Measurements from ENCODE around the gene ESPL1.

Gene ESPL1

DNA sequence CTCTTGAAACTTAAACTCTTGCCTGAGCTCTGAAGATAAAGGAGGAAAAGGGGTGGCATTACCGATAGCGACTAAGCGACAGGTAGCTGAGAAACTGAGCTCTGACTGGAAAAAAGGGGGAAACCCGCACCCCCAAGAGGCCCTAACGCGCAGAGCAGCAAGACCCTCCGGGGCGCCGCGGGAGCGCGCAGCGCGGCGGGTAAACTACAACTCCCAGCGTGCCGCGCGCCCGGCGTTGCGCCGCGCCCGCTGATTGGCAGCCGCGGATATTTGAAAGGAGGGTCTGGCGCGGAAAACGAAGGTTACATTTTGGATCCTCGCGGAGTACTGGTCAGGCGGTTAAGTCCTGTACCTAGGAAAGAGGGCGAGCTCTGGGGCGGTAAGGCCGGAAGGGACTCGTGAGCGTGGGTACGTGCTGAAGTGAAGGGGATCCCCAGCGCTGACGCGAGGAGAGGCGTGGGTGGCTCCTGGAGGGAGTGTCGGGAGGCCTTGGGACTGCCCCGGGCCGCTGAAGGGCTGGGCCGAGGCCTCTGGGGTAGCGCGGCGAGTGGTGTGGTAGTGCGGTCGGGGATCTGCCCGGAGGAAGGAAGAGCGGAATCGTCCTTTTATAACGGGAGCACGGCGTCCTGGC is at the start of gene ESPL1:
Gene ESPL1 (plus strand): TSS at position 301 of the 631 bp plus-strand sequence. CDS start 468 bp downstream, outside the sequence.
- peak within 1 kb of the TSS; percentile 68 for H3K27ac ChIP-seq
- no peaks in the 10 kb centered on the region for H3K9me3 ChIP-seq
- no peaks in the 10 kb centered on the region for H3K27me3 ChIP-seq
- peak within 1 kb of the TSS; percentile 83 for H3K9ac ChIP-seq
- H3K4me2 ChIP-seq = peak within 1 kb of the TSS; percentile 81
- peaks cover 42% of the 10 kb centered on the region for H3K36me3 ChIP-seq
- H3K4me3 ChIP-seq = peak within 1 kb of the TSS; percentile 74
- H3K4me1 ChIP-seq = peaks cover 44% of the 10 kb centered on the region
- 0 out of 2 replicates have a peak, but pooled peaks cover 7% of the 10 kb centered on the region for H4K20me1 ChIP-seq
- no peak for TF ChIP-seq Cebpa-rat (IDR thresholded peaks at IDR 0.05)

DNA sequence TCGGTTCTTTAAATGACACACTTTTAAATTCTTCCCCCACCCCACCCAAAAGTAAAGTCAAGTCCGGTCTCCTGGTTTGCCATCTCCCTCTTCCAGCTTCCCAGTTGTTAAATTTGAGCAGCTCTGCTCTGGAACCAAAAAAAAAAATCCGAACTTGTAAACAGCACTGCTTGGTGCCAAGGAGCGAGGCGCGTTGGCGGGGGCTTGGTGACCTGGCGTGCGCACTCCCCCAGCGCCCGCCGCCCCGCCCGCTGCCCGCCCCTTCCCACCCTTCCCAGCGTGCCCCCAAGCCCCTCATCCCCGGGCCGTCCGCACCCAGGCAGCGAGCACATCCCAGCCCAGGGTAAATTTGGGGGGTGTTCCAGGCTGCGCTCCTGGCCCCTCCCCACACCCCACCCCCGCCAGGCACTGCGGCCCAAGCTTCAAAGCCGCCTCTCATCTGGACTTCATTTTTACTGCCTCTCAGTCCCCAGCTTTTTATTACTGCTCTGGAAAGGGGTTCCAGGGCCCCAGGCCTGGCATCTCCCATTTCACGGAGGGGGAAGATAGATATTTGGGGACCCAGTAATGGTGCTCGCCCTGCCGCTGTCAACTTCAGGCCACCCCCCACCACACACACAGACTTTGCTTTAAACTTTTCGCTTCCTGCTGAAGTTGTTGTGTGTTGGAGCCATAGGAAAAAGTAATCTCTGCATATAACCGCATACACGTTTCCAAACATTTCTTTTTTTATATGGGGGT is 49.4 kb upstream of the ESPL1 start:
- peaks cover 5% of the 10 kb centered on the region; the same call in 1 of the 2 replicates for H4K20me1 ChIP-seq
- H3K4me1 ChIP-seq = peaks cover 77% of the 10 kb centered on the region
- no peak for TF ChIP-seq Cebpa-rat (IDR thresholded peaks at IDR 0.05)
- H3K4me2 ChIP-seq = peak overlapping the region; percentile 93
- H3K9me3 ChIP-seq = no peaks in the 10 kb centered on the region
- H3K4me3 ChIP-seq = peak overlapping the region; percentile 74
- peak overlapping the region; percentile 77 for H3K9ac ChIP-seq
- no peaks in the 10 kb centered on the region for H3K27me3 ChIP-seq
- 0 out of 2 replicates have a peak, but pooled peaks cover 2% of the 10 kb centered on the region for H3K36me3 ChIP-seq
- no peak overlapping the region for H3K27ac ChIP-seq

DNA sequence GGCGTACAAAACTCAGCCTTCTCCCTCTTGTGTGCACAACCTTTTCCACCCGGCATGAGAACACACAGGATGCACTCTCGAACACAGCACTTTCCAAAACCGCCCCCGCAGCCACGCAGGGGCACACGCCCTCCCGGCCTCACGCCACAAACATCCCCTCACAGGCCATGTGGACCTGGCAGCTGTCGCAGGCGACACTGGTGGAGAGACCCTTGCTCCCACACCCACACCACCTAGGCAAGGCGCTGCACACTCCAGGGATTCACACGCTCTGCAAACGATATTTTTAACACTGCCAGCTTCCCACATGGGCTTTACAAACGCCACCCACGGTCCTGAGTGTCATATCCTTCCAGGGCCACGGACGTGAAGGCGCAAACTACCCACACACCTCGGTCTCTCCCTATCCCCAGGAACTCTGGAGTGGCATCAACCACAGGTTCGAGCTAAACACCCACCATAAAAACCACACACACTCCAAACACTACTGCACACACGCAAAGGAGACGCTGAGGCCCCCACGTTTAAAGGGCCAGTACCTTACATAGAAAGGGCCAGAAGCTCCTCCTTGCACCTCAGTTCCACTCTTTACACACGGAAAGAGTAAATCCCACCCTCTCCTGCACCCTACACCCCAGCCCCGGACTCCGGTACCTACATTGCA is 48.7 kb upstream of the ESPL1 start:
- Histone ChIP-seq H3K9me3 (no peaks in the 10 kb centered on the region), H3K4me3 (peak overlapping the region; percentile 74), H3K4me2 (peak overlapping the region; percentile 93), H4K20me1 (peaks cover 5% of the 10 kb centered on the region; the same call in 1 of the 2 replicates), H3K27me3 (no peaks in the 10 kb centered on the region), H3K4me1 (peaks cover 77% of the 10 kb centered on the region), H3K27ac (no peak overlapping the region), H3K9ac (peak overlapping the region; percentile 77), H3K36me3 (no peaks in the 10 kb centered on the region)
- TF ChIP-seq Cebpa-rat (IDR thresholded peaks at IDR 0.05) = no peak

DNA sequence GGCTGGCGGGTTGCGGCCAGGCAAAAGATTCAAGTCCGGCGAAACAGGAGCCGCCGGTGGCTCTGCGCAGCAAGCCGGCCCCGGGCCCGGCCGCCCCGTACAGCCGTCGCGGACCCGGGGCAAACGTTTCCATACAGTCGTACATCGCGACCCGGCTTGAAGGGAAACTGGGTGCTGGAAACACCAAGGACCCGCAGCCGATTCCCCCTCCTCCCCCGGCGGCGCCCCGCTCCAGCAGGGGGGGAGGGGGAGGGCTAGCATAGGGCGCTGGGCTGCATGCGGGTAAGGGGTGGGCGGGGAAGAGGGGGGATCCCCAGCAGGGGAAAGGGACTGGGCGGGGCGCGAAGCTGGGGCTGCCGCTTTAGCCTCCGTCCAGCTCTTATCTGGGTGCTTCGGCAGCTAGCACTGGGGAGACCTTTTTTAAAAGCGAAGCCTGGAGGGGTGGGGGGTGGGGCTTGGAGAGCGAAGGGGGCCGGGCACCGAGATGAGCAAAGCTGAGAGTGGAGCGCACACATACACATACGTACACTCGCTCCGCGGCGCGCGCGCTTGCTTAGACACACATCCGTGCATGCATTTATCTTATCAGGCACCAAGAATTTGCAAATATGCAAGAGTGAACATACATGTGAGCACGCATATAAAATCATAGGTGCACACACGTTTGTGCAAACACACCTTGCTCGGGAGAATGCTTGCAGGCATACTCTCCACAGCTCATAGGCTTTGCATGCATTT is 48.0 kb upstream of the ESPL1 start:
- Histone ChIP-seq H3K9me3 (no peaks in the 10 kb centered on the region), H3K9ac (peak overlapping the region; percentile 77), H3K36me3 (no peaks in the 10 kb centered on the region), H3K27ac (no peak overlapping the region), H3K4me3 (peak overlapping the region; percentile 74), H3K27me3 (no peaks in the 10 kb centered on the region), H3K4me2 (peak overlapping the region; percentile 93), H3K4me1 (peaks cover 77% of the 10 kb centered on the region), H4K20me1 (peaks cover 5% of the 10 kb centered on the region; the same call in 1 of the 2 replicates)
- TF ChIP-seq Cebpa-rat (IDR thresholded peaks at IDR 0.05) = no peak

DNA sequence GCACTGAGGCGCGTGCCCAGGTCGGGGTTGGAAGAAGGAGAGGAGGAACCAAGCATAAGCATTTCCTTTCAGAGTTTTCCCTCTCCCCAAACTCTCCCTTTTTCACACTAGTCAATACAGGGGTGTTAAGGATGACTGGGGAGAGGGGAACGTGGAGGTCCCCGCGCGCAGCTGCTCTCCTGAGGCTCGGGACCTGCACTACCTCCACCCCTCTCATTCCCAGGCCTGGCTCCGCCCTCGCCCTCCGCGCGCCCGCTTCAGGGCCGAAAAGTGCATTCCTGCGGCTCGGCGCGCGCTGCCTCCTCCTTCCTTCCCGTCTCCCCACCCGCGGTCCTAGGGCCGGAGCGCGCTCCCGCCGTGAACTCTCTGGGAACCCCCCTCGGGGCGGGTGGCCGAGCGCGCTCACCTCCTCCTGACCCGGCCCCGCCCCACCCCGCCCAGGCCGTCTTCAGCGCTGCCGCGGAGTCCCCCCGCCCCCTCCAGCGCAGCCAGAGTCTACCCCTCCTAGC is 47.4 kb upstream of the ESPL1 start:
- Histone ChIP-seq H3K27me3 (no peaks in the 10 kb centered on the region), H3K4me1 (peaks cover 77% of the 10 kb centered on the region), H3K9me3 (no peaks in the 10 kb centered on the region), H3K4me3 (peak overlapping the region; percentile 74), H3K27ac (peak overlapping the region; percentile 76), H3K36me3 (no peaks in the 10 kb centered on the region), H4K20me1 (peaks cover 5% of the 10 kb centered on the region; the same call in 1 of the 2 replicates), H3K4me2 (peak overlapping the region; percentile 93), H3K9ac (peak overlapping the region; percentile 77)
- no peak for TF ChIP-seq Cebpa-rat (IDR thresholded peaks at IDR 0.05)

DNA sequence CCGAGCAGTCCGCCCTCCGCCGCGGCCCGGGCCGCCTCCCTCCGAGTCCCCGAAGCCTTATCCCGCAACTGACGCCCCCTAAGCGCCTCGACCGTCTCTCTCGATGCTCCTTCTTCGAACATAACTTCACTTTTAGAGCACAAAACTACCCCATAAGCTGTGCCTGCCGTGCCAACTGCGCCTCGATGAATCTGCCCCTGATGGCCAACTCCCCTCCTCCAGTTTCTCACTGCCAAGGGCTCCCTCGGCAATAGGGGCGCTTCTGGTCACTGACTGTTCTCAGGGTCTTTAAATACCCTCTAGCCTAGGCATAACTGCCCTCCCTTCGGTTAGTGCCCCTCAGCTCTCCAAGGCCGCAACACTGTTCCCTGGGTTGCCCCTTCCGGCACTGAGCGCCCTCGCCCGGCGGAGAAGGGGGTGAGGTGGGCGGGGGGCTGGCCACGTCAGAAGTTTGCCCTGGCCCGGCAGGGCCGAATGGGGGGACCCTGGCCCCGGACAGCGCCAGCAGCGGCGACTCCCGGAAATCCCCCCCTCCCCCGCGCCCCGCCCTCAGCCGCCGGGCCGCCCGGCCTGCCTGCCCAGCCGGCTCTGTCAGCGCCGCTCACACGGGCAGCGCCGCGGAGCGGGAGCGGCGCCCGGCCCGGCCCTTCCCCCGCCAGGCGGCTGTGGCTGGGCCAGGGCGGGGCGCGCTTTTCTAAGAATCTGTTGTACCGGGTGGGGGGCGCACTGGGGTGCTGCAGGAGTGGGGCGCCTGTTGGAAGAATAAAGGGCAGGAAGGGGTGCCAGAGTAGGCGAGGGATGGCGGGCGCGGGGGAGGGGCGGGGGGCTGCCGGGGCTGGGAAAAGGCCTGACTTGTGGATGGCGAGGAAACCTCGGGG is 46.7 kb upstream of the ESPL1 start:
- Histone ChIP-seq H3K36me3 (peaks cover under 1% of the 10 kb centered on the region; the same call in 1 of the 2 replicates), H3K4me3 (peak overlapping the region; percentile 74), H3K9me3 (no peaks in the 10 kb centered on the region), H3K27ac (peak overlapping the region; percentile 76), H3K9ac (peak overlapping the region; percentile 76), H4K20me1 (peaks cover 5% of the 10 kb centered on the region; the same call in 1 of the 2 replicates), H3K4me2 (peak overlapping the region; percentile 93), H3K4me1 (peaks cover 75% of the 10 kb centered on the region), H3K27me3 (no peaks in the 10 kb centered on the region)
- no peak for TF ChIP-seq Cebpa-rat (IDR thresholded peaks at IDR 0.05)

DNA sequence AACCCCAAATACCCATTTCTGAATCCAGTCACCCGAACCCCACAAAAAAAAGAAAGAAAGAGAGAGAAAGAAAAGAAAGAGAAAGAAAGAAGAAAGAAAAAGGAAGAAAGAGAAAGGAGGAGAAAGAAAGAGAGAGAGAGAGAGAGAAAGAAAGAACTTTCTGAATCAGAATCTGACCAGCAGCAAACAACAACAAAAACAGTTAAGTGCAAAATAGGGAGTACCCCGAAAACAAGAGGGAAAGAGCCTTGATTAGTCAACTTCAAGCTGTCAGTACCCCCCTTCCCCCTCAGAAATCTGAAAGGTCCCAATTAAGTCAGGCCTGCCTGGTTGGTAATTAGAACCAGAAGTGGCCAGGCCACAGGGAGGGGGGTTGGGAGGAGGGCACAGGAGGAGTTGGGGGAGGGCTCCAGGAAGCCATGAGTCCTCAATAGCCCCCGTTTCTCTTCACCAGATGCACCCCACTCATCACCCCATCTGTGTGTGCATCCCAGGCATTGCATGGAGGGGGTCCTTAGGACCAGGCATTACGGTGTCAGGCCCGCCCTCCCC is 45.9 kb upstream of the ESPL1 start:
- Histone ChIP-seq H3K4me2 (peak overlapping the region; percentile 93), H3K36me3 (peaks cover 8% of the 10 kb centered on the region), H3K4me1 (peaks cover 67% of the 10 kb centered on the region), H3K4me3 (peak overlapping the region; percentile 74), H3K27me3 (no peaks in the 10 kb centered on the region), H4K20me1 (peaks cover 5% of the 10 kb centered on the region; the same call in 1 of the 2 replicates), H3K9me3 (no peaks in the 10 kb centered on the region), H3K27ac (peak overlapping the region; percentile 76), H3K9ac (peak overlapping the region; percentile 76)
- no peak for TF ChIP-seq Cebpa-rat (IDR thresholded peaks at IDR 0.05)

DNA sequence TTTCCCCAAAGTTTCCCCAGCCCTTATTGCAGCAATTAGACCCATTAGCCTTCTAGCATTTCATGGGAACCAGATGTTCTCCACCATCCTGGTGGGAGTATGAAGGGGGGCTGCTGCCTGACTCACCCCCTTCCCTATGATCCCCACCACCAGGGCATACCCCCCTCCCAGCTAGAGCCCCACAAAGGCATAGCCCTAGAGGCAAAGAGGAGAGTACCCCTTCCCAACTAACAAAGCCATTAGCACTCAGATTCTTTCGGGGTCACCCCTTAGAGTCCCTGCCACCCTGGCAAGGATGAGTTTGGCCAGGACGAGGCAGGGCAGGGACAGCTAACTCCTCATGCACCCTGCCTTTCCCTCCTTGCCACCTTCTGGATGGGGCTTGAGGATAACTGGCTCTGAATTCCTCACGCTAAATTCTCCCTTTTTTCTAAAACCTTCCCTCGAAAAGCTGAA is 45.3 kb upstream of the ESPL1 start:
- Histone ChIP-seq H3K9ac (peak overlapping the region; percentile 76), H3K9me3 (no peaks in the 10 kb centered on the region), H3K4me2 (peak overlapping the region; percentile 93), H3K4me1 (peaks cover 61% of the 10 kb centered on the region), H3K4me3 (peak overlapping the region; percentile 74), H3K27me3 (no peaks in the 10 kb centered on the region), H4K20me1 (peaks cover 5% of the 10 kb centered on the region; the same call in 1 of the 2 replicates), H3K27ac (peak overlapping the region; percentile 76), H3K36me3 (peaks cover 14% of the 10 kb centered on the region)
- no peak for TF ChIP-seq Cebpa-rat (IDR thresholded peaks at IDR 0.05)
